Endothelial cell of umbilical vein (primary cell): ENCODE data around the gene MST1. TPM values are rescaled to one million over a fixed set of nuclear protein-coding genes. Genes with fewer than 3 reads are reported as not detected.

Source experiments
- BruUV-seq: library from RNA; stranded (reverse); fragments of 400-500 nt; replicated peaks from 2 replicates; lab custom pipeline; 2021; lab: Mats Ljungman, UMichigan
- CTCF ChIA-PET: fragments of 300-600, 350-600 bp; sonication (Branson Sonifier 250); formaldehyde crosslinking; loops from one replicate; lab custom pipeline; 2021; ENCODE audit warnings: antibody characterized with exemption, inconsistent platforms; lab: Charles Lee
- POLR2A ChIA-PET: fragments of 300-600, 350-600 bp; sonication (Branson Sonifier 250); formaldehyde crosslinking; loops from one replicate; lab custom pipeline; 2021; ENCODE audit warnings: antibody characterized with exemption, inconsistent platforms; lab: Charles Lee
- DNase-seq: peaks from one replicate; pipeline ENCODE4 v3.0.0-alpha.2; 2011; ENCODE audit warnings: low read depth, low spot score
- FAIRE-seq: peaks from 2 replicates; lab custom pipeline; 2011; peaks lifted over from hg19 to GRCh38; lab: Jason Lieb, UNC
- H2AFZ ChIP-seq: 2 replicates; pipeline ENCODE4 v1.6.0; 2012; ENCODE audit warnings: low read depth, low read length, control low read depth, inconsistent platforms
- H3K27ac ChIP-seq: 2 replicates; pipeline ENCODE4 v1.5.1; 2011; ENCODE audit warnings: low read depth, mild to moderate bottlenecking, control low read depth, low read length, moderate library complexity; ENCODE audit not compliant: insufficient read depth
- H3K27me3 ChIP-seq, 2 experiments: 2 replicates each; pipeline versions ENCODE4 v1.6.0 to v1.6.1; 2011; ENCODE audit warnings: low read length in 2 of 2, mixed read lengths in 1 of 2; ENCODE audit not compliant: control insufficient read depth in 2 of 2, insufficient read depth in 2 of 2
- H3K36me3 ChIP-seq, 2 experiments: 2 replicates in 1 of 2; 3 replicates in 1 of 2; pipeline ENCODE4 v1.5.1; 2011; ENCODE audit warnings: low read length in 2 of 2, mild to moderate bottlenecking in 1 of 2, moderate library complexity in 1 of 2; ENCODE audit not compliant: control insufficient read depth in 2 of 2, insufficient read depth in 2 of 2; ENCODE audit errors: extremely low read depth in 1 of 2
- H3K4me1 ChIP-seq: 3 replicates; pipeline ENCODE4 v1.5.1; 2011; ENCODE audit warnings: mild to moderate bottlenecking, low read length; ENCODE audit not compliant: control insufficient read depth, insufficient read depth; ENCODE audit errors: extremely low read depth
- H3K4me2 ChIP-seq: 2 replicates; pipeline ENCODE4 v1.6.1; 2011; ENCODE audit warnings: low read length, control low read depth, mixed read lengths; ENCODE audit not compliant: insufficient read depth
- H3K4me3 ChIP-seq, 3 experiments: fragments of 200-600 bp in 1 of 3; sonication (generic), shearing (Covaris generic) in 1 of 3; replicated peaks in 1 of 3; 2 replicates each; pipeline ENCODE4 v1.5.1; 2011 to 2016; ENCODE audit warnings: control low read depth in 3 of 3, low read length in 3 of 3, mild to moderate bottlenecking in 2 of 3, inconsistent platforms in 1 of 3, low read depth in 1 of 3, moderate library complexity in 1 of 3; ENCODE audit not compliant: insufficient read depth in 1 of 3
- H3K79me2 ChIP-seq: 2 replicates; pipeline ENCODE4 v1.6.0; 2012; ENCODE audit warnings: low read length, inconsistent platforms; ENCODE audit not compliant: control insufficient read depth, insufficient read depth
- H3K9ac ChIP-seq: replicated peaks from 2 replicates; pipeline ENCODE3; 2011; ENCODE audit warnings: low read length, control low read depth; ENCODE audit not compliant: insufficient read depth; ENCODE audit errors: extremely low read depth
- H3K9me1 ChIP-seq: replicated peaks from 3 replicates; pipeline ENCODE4 v1.6.0; 2011; ENCODE audit warnings: mild to moderate bottlenecking, low read length; ENCODE audit not compliant: control insufficient read depth, insufficient read depth; ENCODE audit errors: extremely low read depth
- H3K9me3 ChIP-seq: replicated peaks from 2 replicates; pipeline ENCODE4 v1.5.1; 2012; ENCODE audit warnings: low read length, inconsistent platforms; ENCODE audit not compliant: control insufficient read depth, insufficient read depth
- H4K20me1 ChIP-seq: replicated peaks from 2 replicates; pipeline ENCODE3; 2011; ENCODE audit warnings: mild to moderate bottlenecking, low read length; ENCODE audit not compliant: control insufficient read depth, insufficient read depth; ENCODE audit errors: extremely low read depth
- EZH2 ChIP-seq: IDR thresholded peaks from 2 replicates; pipeline ENCODE4 v1.6.1; 2012; ENCODE audit warnings: borderline replicate concordance, low read depth, mild to moderate bottlenecking, moderate library complexity, low read length, inconsistent platforms; ENCODE audit not compliant: severe bottlenecking
- FOS ChIP-seq: IDR thresholded peaks from 2 replicates; pipeline ENCODE4 v1.6.1; 2011; ENCODE audit warnings: mild to moderate bottlenecking, low read length, moderate library complexity, borderline replicate concordance; ENCODE audit not compliant: insufficient read depth
- GATA2 ChIP-seq: IDR thresholded peaks from 2 replicates; pipeline ENCODE4 v1.7.0; 2011; ENCODE audit warnings: low read depth, mild to moderate bottlenecking, moderate library complexity, mixed read lengths, low read length; ENCODE audit not compliant: insufficient read length, insufficient read depth
- JUN ChIP-seq: IDR thresholded peaks from 2 replicates; pipeline ENCODE4 v1.6.1; 2011; ENCODE audit warnings: borderline replicate concordance, low read depth; ENCODE audit not compliant: insufficient read length, insufficient read depth
- MYC ChIP-seq: IDR thresholded peaks from one replicate; pipeline ENCODE4 v1.6.1; 2011; ENCODE audit warnings: mild to moderate bottlenecking, low read depth, low read length
- POLR2A ChIP-seq: IDR thresholded peaks from 2 replicates; pipeline ENCODE4 v1.6.1; 2012; ENCODE audit warnings: low read depth, mild to moderate bottlenecking, control low read depth, low read length
- POLR2AphosphoS5 ChIP-seq: IDR thresholded peaks from 2 replicates; pipeline ENCODE4 v1.6.1; 2012; ENCODE audit warnings: low read depth, mild to moderate bottlenecking, control low read depth, low read length, moderate library complexity; ENCODE audit not compliant: insufficient read depth
- dilution Hi-C: fragments of 300-500 bp; cut with MboI; formaldehyde crosslinking; loops from one replicate; pipeline ENCODE4 v1.15.0; 2019; ENCODE audit warnings: low sequenced_read_pairs; ENCODE audit not compliant: extremely low pct_ligation_motif_present
- intact Hi-C: fragments of 100-400 bp; cut with micrococcal nuclease; formaldehyde crosslinking; loops from one replicate; pipeline ENCODE4 v1.10.0; 2022
- polyA plus RNA-seq, 4 experiments: library from polyadenylated mRNA; depleted of rRNA in 3 of 4; stranded (reverse) in 3 of 4; unstranded in 1 of 4; fragments of >200 nt; gene quantifications; 2 replicates each; pipeline versions ENCODE4 v1.2.1 to v1.2.3, GENCODE V29; 2011 to 2012; ENCODE audit warnings: missing spikeins in 1 of 4
- total RNA-seq: library from RNA; stranded (reverse); gene quantifications from 2 replicates; pipeline ENCODE4 v1.2.3, GENCODE V29; 2021
- TF ChIP-seq, protein P1 (sequence below), 2 donors: IDR thresholded peaks; 1 replicate in 1 of 2; 2 replicates in 1 of 2; pipeline ENCODE4 v1.5.1; 2011; ENCODE audit warnings: low read length in 2 of 2, mild to moderate bottlenecking in 2 of 2, moderate library complexity in 2 of 2, control low read depth in 1 of 2, inconsistent platforms in 1 of 2, low read depth in 1 of 2; ENCODE audit not compliant: insufficient read depth in 1 of 2; ENCODE audit errors: extremely low read depth in 1 of 2
- TF ChIP-seq, protein P2 (sequence below): IDR thresholded peaks from 2 replicates; pipeline ENCODE4 v1.6.1; 2011; ENCODE audit not compliant: insufficient read depth, insufficient read length

Gene MST1
- total and polyA plus RNA-seq, 2 donors (not counting 3 experiments of a cell fraction or from before 2014, with no cell fraction given) = 6.1 to 17.5 TPM

DNA sequence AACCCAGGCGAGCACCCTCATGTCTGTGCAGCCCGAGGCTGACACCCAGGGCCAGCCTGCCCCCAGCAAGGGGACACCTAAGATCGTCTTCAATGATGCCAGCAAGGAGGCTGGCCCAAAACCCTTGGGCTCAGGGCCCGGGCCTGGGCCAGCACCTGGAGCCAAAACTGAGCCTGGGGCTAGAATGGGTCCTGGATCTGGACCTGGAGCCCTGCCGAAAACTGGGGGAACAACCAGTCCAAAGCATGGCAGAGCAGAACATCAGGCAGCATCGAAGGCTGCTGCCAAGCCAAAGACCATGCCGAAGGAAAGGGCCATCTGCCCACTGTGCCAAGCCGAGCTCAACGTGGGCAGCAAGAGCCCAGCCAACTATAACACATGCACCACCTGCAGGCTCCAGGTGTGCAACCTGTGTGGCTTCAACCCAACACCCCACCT lies 46.5 kb downstream of the MST1 start:
- no TSS peak for BruUV-seq
- FAIRE-seq (no peak), DNase-seq (no peak)
- CTCF ChIA-PET = no interaction called here
- TF ChIP-seq, protein P1, sequence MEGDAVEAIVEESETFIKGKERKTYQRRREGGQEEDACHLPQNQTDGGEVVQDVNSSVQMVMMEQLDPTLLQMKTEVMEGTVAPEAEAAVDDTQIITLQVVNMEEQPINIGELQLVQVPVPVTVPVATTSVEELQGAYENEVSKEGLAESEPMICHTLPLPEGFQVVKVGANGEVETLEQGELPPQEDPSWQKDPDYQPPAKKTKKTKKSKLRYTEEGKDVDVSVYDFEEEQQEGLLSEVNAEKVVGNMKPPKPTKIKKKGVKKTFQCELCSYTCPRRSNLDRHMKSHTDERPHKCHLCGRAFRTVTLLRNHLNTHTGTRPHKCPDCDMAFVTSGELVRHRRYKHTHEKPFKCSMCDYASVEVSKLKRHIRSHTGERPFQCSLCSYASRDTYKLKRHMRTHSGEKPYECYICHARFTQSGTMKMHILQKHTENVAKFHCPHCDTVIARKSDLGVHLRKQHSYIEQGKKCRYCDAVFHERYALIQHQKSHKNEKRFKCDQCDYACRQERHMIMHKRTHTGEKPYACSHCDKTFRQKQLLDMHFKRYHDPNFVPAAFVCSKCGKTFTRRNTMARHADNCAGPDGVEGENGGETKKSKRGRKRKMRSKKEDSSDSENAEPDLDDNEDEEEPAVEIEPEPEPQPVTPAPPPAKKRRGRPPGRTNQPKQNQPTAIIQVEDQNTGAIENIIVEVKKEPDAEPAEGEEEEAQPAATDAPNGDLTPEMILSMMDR (IDR thresholded peaks at IDR 0.05; ENCODE audit: extremely low read depth in 1 of 2, insufficient read depth in 1 of 2, low read depth in 1 of 2, low read length in 2 of 2) = no peak
- TF ChIP-seq MYC (no peak), POLR2A (no peak), POLR2AphosphoS5 (no peak), EZH2 (no peak), FOS (no peak), JUN (no peak), GATA2 (no peak)
- TF ChIP-seq, protein P2, sequence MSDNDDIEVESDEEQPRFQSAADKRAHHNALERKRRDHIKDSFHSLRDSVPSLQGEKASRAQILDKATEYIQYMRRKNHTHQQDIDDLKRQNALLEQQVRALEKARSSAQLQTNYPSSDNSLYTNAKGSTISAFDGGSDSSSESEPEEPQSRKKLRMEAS = no peak
- H3K27me3 ChIP-seq = peaks cover 0 to 2% of the 10 kb centered on the region in 2 experiments
- H3K79me2 ChIP-seq = no peaks in the 10 kb centered on the region
- H2AFZ ChIP-seq = no peak overlapping the region
- no peaks in the 10 kb centered on the region for H3K4me1 ChIP-seq
- no peaks in the 10 kb centered on the region for H4K20me1 ChIP-seq
- dilution Hi-C loops = no loop called here
- H3K4me2 ChIP-seq = no peak overlapping the region
- H3K9me1 ChIP-seq = no peaks in the 10 kb centered on the region
- H3K9ac ChIP-seq = no peak overlapping the region
- no peak overlapping the region for H3K27ac ChIP-seq
- no peaks in the 10 kb centered on the region for H3K9me3 ChIP-seq
- POLR2A ChIA-PET = no interaction called here
- H3K4me3 ChIP-seq = no peak overlapping the region
- H3K36me3 ChIP-seq = no peaks in the 10 kb centered on the region
- intact Hi-C loops = no loop called here
